ENCODE data around the gene GSTO1.

GSTO1 gene

GRCh38 chr10:104304927-104305326 is 50.2 kb downstream of the GSTO1 start:
- no peak for DNase-seq (ENCODE audit: low spot score)

- DNase-seq (ENCODE audit: low spot score), result no peak
Observed at GRCh38 chr10:104306897-104307296, 52.2 kb downstream of the GSTO1 start.

GRCh38 chr10:104307576-104308438 is 53.1 kb downstream of the GSTO1 start:
- DNase-seq (ENCODE audit: low spot score), result no peak

- DNase-seq (ENCODE audit: low spot score), result no peak
Observed at GRCh38 chr10:104308439-104308903, 53.8 kb downstream of the GSTO1 start.

GRCh38 chr10:104309980-104310978 is 55.6 kb downstream of the GSTO1 start:
- DNase-seq (ENCODE audit: low spot score), result no peak

GRCh38 chr10:104311184-104311720 is 56.6 kb downstream of the GSTO1 start:
- no peak for DNase-seq (ENCODE audit: low spot score)

GRCh38 chr10:104314591-104315485 is 60.1 kb downstream of the GSTO1 start:
- DNase-seq (ENCODE audit: low spot score), result no peak

- DNase-seq (ENCODE audit: low spot score), result no peak
Observed at GRCh38 chr10:104315486-104315921, 60.8 kb downstream of the GSTO1 start.

- no peak for DNase-seq (ENCODE audit: low spot score)
Observed at GRCh38 chr10:104316321-104317099, 61.8 kb downstream of the GSTO1 start.
